DMS53 treated with DMSO at 0.1 percent for 48 hours (cell line): Measurements from ENCODE around the gene AK6.
"Not testable (repeated sequence)": the region's sequence is repeated elsewhere in the genome, so short reads cannot be mapped to it uniquely, and the experiment has no call there.

Experiments
- DNase-seq: peaks from one replicate; lab custom pipeline; 2025; ENCODE audit not compliant: unreplicated experiment; lab: John Stamatoyannopoulos, UW

The AK6 gene

DNA sequence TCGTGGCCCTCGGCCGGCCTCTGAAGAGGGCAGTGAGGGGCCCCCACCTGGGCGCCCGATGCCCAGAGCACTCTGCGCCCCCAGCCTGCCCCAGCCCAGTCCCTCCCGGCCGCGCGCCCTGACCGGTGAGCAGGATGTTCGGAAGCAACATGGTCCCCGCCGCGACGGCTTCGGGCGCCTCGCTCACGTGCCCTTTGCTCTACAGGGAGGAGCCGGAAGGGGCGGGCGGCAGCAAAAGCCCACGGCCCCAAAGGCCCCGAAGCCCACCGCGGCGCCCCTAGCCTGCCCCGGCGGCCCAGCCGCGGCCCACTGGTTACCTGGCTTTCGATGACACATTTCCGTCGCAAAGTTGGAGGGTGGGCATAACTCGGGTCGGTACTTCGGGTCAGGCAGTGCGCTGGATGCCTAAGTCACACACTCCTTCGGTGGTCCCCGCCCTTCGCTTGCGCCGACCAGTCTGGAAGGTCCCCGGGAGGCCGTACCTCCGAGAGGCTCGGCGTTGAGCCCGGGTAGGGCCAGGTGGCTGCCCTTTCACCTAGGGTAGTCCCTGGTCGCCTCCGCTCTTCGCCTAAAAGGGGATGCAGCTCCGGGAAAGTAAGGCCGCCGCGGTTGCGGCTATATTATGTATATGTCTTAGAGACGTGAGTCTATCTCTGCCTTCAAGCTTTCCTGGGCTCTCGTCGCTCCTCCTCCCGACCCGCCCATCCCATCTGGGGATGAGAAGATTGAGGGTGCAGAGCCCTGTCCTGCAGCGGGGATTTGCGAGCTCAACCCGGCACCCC lies at the start of gene AK6, which contains the start of the genes RAD17 and TAF9:
AK6 (minus strand) TSS at position 181 of the 782 bp plus-strand sequence; CDS start at position 151, 30 bp downstream.
RAD17 (plus strand) TSS at position 479 of the 782 bp plus-strand sequence. CDS start 2,391 bp downstream, outside the sequence.
TAF9 (minus strand) TSS at position 181 of the 782 bp plus-strand sequence. CDS start 3,783 bp downstream, outside the sequence.
- peak; percentile 88 for DNase-seq

DNA sequence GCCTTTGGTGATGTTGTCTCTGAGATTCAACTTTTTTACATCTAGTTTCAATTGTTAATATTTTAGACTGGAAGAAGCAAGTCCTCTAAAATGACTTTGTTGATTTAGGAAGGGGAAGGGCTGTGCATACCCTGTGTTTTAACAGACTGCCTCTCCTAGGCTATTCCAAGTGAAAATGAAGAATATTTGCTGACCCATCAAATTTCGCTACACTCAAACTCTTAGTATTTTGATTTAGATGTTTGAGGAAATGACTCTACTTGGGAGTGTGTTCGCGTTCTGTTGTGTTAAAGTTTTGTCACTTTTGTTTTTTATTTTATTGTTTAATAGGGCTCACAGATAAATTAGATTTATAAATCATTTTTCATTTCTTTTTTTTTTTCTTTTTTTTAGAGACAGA lies 49.2 kb upstream of the AK6 start:
- no peak for DNase-seq

DNA sequence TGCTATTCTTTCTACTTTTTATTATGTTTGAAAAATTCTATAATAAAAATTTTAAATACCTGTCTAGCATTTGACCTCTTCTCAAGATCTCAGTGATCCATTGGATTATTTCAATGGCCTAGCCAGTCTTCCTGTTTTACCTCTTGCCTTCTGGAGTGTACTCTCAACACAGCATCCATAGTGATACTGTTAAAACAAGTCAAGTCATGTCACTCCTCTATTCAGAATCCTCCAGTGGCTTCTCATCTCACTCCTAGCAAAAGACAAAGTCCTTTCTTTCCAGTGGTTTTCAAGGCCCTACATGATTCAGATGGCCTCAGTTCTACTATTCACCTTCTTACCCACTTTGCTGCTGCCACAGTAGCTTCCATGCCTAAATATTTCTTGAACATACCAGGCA lies 47.4 kb upstream of the AK6 start:
- peak; percentile 2 for DNase-seq

DNA sequence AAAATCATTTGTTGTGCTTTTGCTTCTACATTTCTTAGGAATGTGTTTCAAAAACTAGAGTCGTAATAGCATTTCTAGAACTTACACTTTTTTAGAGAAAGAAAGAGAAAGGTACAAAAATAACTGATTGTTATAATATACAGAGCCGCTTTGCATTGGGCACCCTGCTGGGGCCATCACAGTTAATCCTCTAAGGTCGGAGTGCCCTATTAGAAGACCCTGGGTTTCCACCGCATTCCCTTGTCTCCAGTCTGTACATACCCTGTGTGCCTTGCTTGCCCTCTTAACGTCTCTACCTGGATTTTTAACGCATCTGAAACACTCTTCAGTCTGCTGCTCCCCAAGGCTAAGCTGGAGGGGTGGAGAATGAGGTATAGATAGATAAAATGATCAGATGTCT lies 46.9 kb upstream of the AK6 start:
- DNase-seq: peak; percentile 9

DNA sequence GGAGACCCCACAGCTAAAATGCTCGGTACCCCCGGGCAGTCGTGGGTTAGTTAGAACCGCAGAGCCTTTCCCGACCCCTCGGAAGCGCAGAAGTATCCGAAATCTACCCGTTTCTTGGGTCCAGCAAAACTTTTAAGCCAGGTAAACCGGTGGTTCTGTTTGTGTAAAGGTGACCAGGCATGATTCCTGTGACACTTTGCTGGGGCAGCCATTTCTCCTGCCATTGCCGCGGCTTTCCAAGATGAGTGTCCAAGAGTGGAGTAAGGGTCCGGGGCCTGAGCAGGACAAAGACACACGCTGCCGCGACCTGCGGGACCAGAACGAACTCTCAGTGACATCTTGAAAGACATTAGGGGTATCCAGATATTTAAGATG lies 46.3 kb upstream of the AK6 start:
- peak; percentile 2 for DNase-seq

DNA sequence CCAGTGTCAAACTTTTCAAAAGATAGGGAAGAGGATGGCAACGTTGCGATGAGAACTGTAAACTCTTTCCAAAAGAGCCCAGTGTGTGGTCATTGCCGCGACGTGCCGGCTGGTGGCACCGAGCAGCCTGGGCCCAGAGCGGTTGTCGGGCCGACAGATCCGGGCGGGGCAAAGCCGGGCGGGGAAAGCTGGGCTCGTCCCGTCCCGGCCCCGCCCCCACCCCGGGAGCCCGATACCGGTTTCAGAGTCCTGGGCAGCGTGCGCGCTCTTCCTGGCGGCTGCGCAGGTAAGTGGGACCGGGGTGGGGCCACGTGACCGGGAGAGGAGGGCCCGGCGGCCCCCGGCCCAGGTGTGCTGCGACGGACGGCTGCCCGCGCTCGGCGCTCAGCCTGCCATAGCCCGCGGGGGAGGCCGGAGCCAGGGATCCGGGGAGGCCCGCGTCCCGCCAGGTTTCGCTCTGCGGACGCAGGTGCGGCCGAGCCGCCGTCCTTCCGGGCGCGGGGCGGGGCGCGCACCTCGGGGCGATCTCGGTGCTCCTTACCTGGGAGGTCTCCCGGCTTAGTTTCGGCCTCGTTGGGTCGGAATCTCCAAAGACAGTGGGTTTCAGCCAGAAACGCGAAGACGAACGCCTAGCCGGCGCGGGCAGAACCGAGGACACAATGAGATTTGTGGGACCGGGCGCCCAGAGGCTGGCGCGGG lies 45.7 kb upstream of the AK6 start, which contains the start of gene MARVELD2:
MARVELD2 (plus strand) TSS at position 232 of the 699 bp plus-strand sequence. CDS start 4,270 bp downstream, outside the sequence.
- peak; percentile 91 for DNase-seq

DNA sequence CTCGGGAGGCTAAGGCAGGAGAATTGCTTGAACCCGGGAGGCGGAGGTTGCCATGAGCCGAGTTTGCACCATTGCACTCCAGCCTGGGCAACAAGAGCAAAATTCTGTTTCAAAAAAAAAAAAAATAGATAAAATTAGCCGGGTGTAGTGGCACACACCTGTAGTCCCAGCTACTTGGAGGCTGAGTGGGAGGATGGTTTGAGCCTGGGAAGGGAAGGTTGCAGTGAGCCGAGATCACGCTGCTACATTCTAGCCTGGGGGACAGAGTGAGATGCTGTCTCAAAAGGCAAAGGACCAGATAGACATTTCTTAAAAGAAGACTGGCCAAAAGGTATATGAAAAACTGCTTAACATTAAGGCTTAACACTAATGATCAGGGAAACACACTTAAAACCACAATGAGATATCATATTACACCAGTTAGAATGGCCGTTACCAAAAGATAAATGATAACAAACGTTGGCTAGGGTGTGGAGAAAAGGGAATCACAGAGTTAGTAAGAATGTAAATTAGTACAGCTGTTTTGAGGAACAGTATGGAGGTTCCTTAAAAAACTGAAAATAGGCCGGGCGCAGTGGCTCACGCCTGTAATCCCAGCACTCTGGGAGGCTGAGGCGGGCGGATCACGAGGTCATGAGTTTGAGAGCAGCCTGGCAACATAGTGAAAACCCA lies 35.5 kb upstream of the AK6 start:
- DNase-seq: no peak

DNA sequence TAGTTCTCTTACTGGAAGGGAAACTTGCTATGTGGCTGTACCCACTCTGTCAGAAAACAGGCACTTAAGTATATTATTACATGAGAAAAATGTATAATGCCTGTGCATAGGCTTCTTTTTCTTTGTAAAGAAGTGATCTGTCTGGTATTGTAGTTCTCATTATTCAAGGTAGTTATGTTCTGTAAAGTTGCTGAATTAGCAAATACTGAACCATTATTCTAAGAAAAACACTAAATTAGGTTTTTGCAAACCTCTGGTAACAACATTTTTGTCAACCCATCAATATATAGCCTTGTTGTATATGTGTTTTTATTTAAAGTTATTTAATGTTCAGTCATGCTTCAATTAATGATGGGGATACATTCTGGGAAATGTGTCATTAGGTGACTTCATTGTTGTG lies 9.1 kb upstream of the AK6 start:
- DNase-seq: no peak

DNA sequence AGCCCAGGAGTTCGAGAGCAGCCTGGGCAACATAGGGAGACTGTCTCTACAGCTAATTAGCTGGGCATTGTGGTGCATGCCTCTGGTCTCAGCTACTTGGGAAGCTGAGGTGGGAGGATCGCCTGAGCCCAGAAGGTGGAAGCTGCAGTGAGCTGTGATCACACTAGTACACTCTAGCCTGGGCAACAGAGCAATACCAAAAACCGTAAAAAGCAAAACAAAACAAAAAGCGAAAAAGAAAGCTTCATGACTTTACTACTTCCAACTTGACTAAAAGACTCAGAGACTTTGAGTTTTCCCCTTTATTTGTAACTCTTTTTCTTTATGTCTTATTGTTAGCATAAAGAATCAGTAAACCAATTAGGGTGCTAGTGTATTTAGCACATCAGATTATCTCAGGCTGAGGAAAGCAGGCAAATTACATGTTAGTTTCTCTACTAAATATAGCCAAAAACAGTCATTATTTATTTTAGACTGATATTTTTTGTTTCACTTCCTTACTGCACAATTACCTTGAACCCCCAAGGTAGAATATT lies 5.7 kb upstream of the AK6 start:
- DNase-seq: no peak

DNA sequence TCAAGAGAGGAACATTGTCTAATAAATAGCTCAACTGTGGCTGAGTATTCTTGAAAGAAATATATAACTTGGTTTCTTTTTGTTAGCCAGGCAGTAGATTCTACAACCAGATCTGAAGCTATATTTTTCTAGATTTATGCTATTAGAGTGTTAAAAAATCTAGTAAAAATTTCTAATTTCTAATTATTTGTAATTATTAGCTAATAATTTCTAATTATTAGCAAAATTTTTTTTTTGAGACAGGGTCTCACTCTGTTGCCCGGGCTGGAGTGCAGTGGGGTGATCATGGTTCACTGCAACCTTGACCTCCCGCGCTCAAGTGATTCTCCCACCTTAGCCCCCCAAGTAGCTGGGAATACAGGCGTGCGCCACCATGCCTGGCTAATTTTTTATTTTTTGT lies 3.1 kb upstream of the AK6 start:
- no peak for DNase-seq

DNA sequence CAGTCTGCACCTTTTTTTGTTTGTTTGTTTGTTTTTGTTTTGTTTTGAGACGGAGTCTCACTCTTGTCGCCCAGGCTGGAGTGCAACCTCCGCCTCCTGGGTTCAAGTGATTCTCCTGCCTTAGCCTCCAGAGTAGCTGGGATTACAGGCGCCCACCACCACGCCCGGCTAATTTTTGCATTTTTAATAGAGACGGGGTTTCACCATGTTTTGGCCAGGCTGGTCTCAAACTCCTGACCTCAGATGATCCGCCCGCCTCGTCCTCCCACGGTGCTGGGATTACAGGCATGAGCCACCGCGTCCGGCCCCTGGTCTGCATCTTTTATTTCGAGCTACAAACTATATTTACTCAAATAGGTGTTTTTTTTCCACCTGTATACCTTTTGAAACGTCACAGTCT lies 1.0 kb upstream of the AK6 start:
- DNase-seq: not testable (repeated sequence)

DNA sequence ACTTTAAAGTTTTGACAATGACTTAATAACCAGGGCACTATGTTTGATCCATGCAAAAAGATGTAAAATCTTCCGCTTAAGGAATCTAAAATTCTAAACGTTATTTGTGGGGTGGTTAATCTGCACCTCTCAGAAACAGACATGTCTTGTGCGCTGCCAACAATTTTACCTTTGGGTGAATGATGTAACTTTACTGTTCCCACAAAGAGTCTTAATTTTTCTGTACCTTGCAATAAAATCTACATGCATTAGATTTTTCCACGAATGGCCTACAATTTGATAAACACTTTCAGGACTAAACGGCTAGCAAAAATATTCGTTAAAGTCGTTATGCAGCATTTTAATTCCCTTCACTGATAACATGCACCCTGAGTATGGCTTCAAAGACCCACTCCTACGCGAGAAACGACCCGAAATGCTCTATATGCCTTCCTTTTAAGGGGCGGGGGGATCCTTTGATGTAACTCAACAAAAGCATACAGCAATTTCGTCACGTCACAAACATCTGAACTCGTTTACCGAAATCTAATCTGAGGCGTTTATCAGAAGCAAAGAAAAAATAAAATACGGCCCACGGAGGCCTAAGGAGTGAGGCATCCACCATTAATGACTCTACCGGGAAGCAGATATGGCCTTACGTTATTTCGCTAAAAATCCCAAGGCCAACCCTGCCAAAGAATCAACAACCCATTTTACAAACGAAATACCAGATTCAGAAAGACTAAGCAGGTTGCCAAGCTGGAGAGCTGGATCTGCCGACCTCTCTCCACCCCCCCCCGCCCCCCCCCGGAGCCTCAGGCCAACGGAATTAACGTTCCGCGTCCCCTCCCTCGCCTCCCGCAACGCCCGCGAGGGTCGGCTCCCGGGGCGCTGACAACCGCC lies 621 bp downstream of the AK6 start:
- no peak for DNase-seq

DNA sequence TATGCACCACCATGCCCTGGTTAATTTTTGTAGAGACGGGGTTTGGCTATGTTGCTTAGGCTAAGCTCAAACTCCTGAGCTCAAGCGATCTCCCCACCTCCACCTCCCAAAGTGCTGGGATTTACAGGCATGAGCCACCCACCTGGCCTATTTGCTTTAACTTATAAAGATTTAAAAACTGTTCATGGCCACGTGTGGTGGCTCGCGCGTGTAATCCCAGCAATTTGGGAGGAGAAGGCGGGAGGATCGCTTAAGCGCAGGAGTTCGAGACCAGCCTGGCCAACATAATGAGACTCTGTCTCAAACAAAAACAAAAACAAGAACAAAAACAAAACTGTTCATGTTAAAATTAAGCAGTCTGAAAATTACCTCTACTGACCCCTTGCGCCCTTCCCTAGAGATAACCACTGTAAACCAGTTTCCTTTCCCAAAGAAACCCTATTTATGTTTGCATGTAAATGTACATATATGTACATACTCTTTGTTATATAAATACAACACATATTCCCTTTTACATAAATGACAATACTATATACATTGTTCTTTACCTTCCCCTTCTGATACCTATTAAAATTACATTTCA lies 1.5 kb downstream of the AK6 start:
- DNase-seq: no peak

DNA sequence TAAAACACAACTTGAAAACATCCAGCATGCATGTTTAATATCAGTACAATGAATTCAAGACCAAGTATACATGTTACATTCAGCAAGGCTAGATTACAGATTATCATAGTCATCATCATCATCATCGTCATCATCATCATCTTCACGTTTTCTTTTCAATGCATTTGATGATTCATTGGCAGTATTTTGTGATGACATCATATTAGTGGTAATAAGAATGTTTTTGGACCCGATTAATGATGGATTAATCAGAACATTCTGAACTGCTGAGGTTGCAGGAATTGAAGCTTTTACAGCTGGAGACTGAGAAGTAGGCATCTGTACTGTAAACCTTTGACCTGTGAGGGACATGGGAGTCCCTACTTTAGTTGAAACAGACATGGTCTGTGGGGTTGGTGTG lies 4.5 kb downstream of the AK6 start:
- no peak for DNase-seq

DNA sequence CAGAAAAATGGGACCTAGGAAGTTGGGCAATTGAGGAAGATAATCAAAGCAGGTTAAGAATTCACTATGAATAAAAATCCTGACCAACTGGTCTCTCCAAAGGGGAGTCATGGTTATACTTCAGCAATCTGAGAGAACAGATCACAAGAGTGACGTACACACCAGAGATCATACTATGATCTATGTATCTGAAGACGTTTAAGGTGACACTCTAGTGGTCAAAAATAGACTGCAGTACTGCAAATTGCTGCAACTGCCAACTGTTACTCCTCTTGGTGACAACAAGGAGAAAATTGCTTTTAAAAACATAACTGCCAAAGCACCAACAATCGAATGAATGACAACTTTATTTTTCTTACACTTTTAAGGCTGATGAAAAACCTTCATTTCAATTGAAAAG lies 4.9 kb downstream of the AK6 start:
- DNase-seq: no peak

DNA sequence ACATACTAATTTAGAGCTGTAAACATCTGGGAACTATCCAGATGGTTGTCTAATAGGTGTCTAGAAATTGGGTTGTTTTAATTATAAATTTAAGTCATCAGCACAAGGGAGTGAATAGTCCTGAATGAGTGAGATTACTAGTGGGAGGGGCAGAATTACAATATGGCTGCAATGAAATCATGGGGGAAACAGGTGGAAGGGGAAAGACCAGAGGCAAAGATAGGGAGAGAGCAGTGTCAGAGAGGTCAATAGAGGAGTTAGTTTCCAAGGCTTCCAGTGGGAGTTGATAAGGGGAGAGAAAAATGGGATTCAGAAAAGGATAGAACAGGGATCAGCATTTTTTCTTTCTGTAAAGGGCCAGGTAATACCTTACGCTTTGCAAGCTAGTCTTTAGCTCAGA lies 8.9 kb downstream of the AK6 start:
- no peak for DNase-seq

DNA sequence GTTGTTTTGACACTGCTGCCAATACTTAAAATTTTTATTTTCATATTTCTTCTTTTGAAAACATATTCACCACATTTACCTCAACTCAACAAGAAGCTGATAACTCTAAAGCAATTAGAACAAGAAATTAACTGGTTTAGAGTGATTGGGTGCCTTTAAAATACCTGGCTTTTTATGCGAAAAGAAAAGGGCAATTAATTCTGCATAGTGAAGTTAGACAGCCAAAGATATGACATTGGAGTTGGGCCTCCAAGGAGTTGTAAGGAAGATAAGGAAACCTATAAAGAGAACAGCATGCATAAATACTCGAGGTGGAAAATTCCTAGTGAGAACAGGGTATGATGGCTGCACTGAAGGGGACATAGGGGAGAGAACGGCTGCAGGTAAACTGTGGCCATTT lies 9.6 kb downstream of the AK6 start:
- no peak for DNase-seq

DNA sequence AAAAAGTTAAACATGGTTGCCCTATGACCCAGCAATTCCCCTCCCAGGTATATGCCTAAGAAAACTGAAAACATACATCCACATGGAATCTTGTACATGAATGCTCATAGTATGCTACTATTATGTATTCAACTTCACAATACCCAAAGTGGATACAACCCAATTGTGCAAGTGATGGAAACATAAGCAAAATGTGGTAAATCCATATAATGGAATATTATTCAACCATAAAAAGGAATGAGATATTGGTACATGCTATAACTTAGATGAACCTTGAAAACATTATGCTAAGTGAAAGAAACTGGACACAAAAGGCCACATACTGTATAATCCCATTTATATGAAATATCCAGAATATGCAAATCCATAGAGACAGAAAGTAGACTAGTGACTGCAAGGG lies 18.7 kb downstream of the AK6 start:
- DNase-seq: no peak

DNA sequence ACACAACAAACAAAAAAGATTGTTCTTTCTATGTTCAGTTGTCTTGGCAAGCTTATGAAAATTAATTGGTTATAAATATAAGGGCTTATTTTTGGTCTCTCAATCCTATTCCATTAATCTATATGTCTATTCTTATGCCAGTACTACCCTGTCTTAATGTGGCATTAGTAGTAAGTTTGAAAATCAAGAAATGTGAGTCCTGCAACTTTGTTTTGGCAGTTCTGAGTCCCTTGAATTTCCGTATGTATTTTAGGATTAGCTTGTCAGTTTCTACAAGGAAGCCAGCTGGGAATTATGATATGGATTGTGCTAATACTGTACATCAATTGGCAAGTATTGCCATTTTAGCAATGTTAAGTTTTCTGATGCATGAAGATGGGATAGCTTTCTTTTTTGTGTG lies 26.2 kb downstream of the AK6 start:
- no peak for DNase-seq

DNA sequence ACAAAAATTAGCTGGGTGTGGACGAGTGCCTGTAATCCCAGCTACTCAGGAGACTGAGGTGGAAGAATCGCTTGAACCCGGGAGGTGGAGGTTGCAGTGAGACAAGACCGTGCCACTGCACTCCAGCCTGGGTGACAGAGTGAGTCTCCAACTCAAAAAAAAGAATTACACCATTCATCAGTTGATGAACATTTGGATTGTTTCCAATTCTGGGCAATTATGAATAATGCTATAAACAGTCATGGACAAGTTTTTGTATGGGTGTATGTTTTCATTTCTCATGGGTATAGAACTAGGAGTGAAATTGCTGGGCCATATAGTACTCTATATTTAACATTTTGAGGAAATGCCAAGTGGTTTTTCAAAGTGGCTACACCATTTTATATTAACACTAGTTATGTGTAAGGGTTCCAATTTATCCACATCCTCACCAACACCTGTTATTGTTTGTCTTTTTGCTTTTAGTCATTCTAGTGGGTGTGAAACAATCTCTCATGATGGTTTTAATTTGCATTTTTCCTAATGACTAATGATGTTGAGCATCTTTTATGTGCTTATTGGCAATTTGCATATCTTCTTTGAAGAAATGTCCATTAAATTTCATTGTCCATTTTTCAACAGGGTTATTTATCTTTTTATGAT lies 27.7 kb downstream of the AK6 start:
- DNase-seq: no peak
